Stimulated activated CD4-positive, alpha-beta T cell treated with anti-CD3 and anti-CD28 coated beads, TNF-alpha, amount 100 ng/mL, for 1 hour (primary cell): ENCODE measurements around the gene TRIM2.

ENCODE experiments used
- DNase-seq, 3 donors: peaks; one replicate each; pipeline ENCODE4 v3.0.0-alpha.2; 2020; ENCODE audit warnings: low read depth in 3 of 3, low spot score in 1 of 3

Gene TRIM2

GRCh38 chr4:153271820-153272219, 67.6 kb downstream of the TRIM2 start:
- no peak for DNase-seq

GRCh38 chr4:153273751-153274150, 69.5 kb downstream of the TRIM2 start:
- DNase-seq, result no peak

GRCh38 chr4:153274967-153275366, 70.7 kb downstream of the TRIM2 start:
- DNase-seq, result no peak

GRCh38 chr4:153275380-153276276, 71.4 kb downstream of the TRIM2 start:
- no peak for DNase-seq

- DNase-seq, result no peak
Measured at GRCh38 chr4:153276971-153277370, 72.7 kb downstream of the TRIM2 start.

- no peak for DNase-seq
Measured at GRCh38 chr4:153281476-153281875, 77.2 kb downstream of the TRIM2 start.

GRCh38 chr4:153282023-153282422, 77.8 kb downstream of the TRIM2 start:
- DNase-seq, result no peak

- DNase-seq, result no peak
Measured at GRCh38 chr4:153283260-153283659, 79.0 kb downstream of the TRIM2 start.

- no peak for DNase-seq
Measured at GRCh38 chr4:153290134-153290533, 85.9 kb downstream of the TRIM2 start.

- DNase-seq, result no peak
Measured at GRCh38 chr4:153291562-153291961, 87.3 kb downstream of the TRIM2 start.

GRCh38 chr4:153292897-153293741, 88.9 kb downstream of the TRIM2 start:
- no peak for DNase-seq

- no peak for DNase-seq
Measured at GRCh38 chr4:153293742-153294057, 89.5 kb downstream of the TRIM2 start.

GRCh38 chr4:153294631-153295030, 90.4 kb downstream of the TRIM2 start:
- DNase-seq, result no peak

- DNase-seq, result no peak
Measured at GRCh38 chr4:153295131-153295755, 91.0 kb downstream of the TRIM2 start.

- no peak for DNase-seq
Measured at GRCh38 chr4:153296040-153296823, 92.0 kb downstream of the TRIM2 start.

GRCh38 chr4:153297116-153297515, 92.9 kb downstream of the TRIM2 start:
- DNase-seq, result no peak

- DNase-seq, result no peak
Measured at GRCh38 chr4:153310793-153311192, 106.5 kb downstream of the TRIM2 start.

GRCh38 chr4:153314915-153315314, 110.7 kb downstream of the TRIM2 start:
- DNase-seq, result no peak

GRCh38 chr4:153318696-153319320, 114.6 kb downstream of the TRIM2 start:
- no peak for DNase-seq

- DNase-seq, result no peak
Measured at GRCh38 chr4:153322791-153323190, 118.5 kb downstream of the TRIM2 start.

GRCh38 chr4:153324046-153324445, 119.8 kb downstream of the TRIM2 start:
- DNase-seq, result no peak
